Psoas muscle (tissue), 8 donors: ENCODE measurements around the gene REEP2. TPM values are rescaled to one million over a fixed set of nuclear protein-coding genes. Genes with fewer than 3 reads are reported as not detected.

Experiments used
- ATAC-seq, 4 donors: fragments of 200-7000 bp; cut with Tn5 transposase; one replicate each; pipeline ENCODE4 v1.9.1; 2020; ENCODE audit warnings: moderate library complexity in 3 of 4, mild to moderate bottlenecking in 2 of 4
- DNase-seq, 2 donors: peaks; one replicate each; pipeline ENCODE4 v3.0.0-alpha.2; 2020
- H3K27ac ChIP-seq: fragments of 200-600 bp; one replicate; pipeline ENCODE4 v1.8.0; 2022
- H3K27me3 ChIP-seq, 3 donors: fragments of 200-600 bp in 1 of 3; one replicate each; pipeline versions ENCODE4 v1.6.1 to v1.8.0; 2013 to 2022; ENCODE audit warnings: low read length in 2 of 3, mild to moderate bottlenecking in 2 of 3, moderate library complexity in 1 of 3; ENCODE audit not compliant: insufficient read depth in 3 of 3
- H3K36me3 ChIP-seq, 2 donors: fragments of 200-600 bp in 1 of 2; one replicate each; pipeline versions ENCODE4 v1.6.1 to v1.8.0; 2013 to 2022; ENCODE audit warnings: low read depth in 1 of 2, mild to moderate bottlenecking in 1 of 2, moderate library complexity in 1 of 2; ENCODE audit not compliant: insufficient read depth in 1 of 2
- H3K4me1 ChIP-seq: fragments of 200-600 bp; one replicate; pipeline ENCODE4 v1.8.0; 2022
- H3K4me3 ChIP-seq: fragments of 200-600 bp; one replicate; pipeline ENCODE4 v1.8.0; 2022; ENCODE audit warnings: mild to moderate bottlenecking
- H3K9me3 ChIP-seq: fragments of 200-600 bp; one replicate; pipeline ENCODE4 v1.8.0; 2022
- CTCF ChIP-seq: fragments of 200-600 bp; IDR thresholded peaks from one replicate; pipeline ENCODE4 v1.8.0; 2022; ENCODE audit warnings: antibody characterized with exemption
- WGBS, 3 donors: extraction: QIAGEN DNeasy Blood & Tissue Kit; methylation state at CpG; one replicate each; pipeline versions ENCODE4 v1.1.6 to v1.1.7; 2013; 5-methylcytosine and 5-hydroxymethylcytosine counted together
- intact Hi-C, 2 donors: fragments of 100-400 bp; cut with DNase I; formaldehyde crosslinking; loops; one replicate each; pipeline versions ENCODE4 v1.11.0 to v1.14.2; 2022
- polyA plus RNA-seq, 3 donors: library from polyadenylated mRNA; stranded (reverse); fragments of 200-250 nt; gene quantifications; one replicate each; pipeline ENCODE4 v1.2.3, GENCODE V29; 2013
- total RNA-seq, 4 donors: library from RNA; stranded (reverse); fragmentation: NEBNext Ultra II Directional in 2 of 4; extraction: Animal tissue kit (Norgen Biotek cat#: 25700) in 2 of 4; gene quantifications; one replicate each; pipeline versions ENCODE4 v1.2.1 to v1.2.4, GENCODE V29; 2021 to 2023
- donor health status: healthy with polysubstance abuse.
- donor health status: DM: no; HTN: no; CAD: no; lungs with moderate emphysema.
- donor health status: Bipolar disorder and iron deficiency.
- donor health status: healthy.
- donor health status: DM: yes; HTN: yes; CAD: no.
- donor health status: DM: no; HTN: no; CAD: no.
- donor health status: DM: no; HTN: no; CAD: no.
- donor health status: DM: yes; HTN: yes; CAD: no.

REEP2 gene
- total and polyA plus RNA-seq, 7 donors: 0.85 to 6.6 (median 2.4) TPM

- Histone ChIP-seq H3K9me3 (no peaks in the 10 kb centered on the region), H3K27ac (no peak overlapping the region), H3K36me3 (peaks cover 4 to 22% of the 10 kb centered on the region in 2 donors), H3K4me3 (peak overlapping the region; percentile 64), H3K27me3 (no peaks in the 10 kb centered on the region), H3K4me1 (peaks cover 13% of the 10 kb centered on the region)
- TF ChIP-seq CTCF: no peak
- intact Hi-C loops: no loop called here
- DNase-seq: no peak
- peak in 2 of 4 donors; percentile 6 for ATAC-seq
- 76 to 78% (median 78%) methylated on average over 17 of the region's 17 CpGs for WGBS, 3 donors
Observed at GRCh38 chr5:138440159-138441073, 1.6 kb downstream of the REEP2 start.

GRCh38 chr5:138441221-138441620 lies 2.4 kb downstream of the REEP2 start:
- TF ChIP-seq CTCF: no peak
- no peak for ATAC-seq
- intact Hi-C loops: no loop called here
- Histone ChIP-seq H3K36me3 (peaks cover 0 to 13% of the 10 kb centered on the region in 2 donors), H3K27me3 (no peaks in the 10 kb centered on the region), H3K9me3 (no peaks in the 10 kb centered on the region), H3K27ac (no peak overlapping the region), H3K4me1 (peaks cover 13% of the 10 kb centered on the region), H3K4me3 (no peak overlapping the region)
- 81 to 94% (median 89%) methylated on average over 9 of the region's 9 CpGs for WGBS, 3 donors
- no peak for DNase-seq

- DNase-seq (no peak), ATAC-seq (no peak)
- 86 to 88% (median 88%) methylated on average over 13 of the region's 13 CpGs for WGBS, 3 donors
- Histone ChIP-seq H3K27ac (no peak overlapping the region), H3K4me3 (no peak overlapping the region), H3K4me1 (peaks cover 5% of the 10 kb centered on the region), H3K9me3 (no peaks in the 10 kb centered on the region), H3K36me3 (no peaks in the 10 kb centered on the region), H3K27me3 (no peaks in the 10 kb centered on the region)
- intact Hi-C loops: no loop called here
- TF ChIP-seq CTCF: no peak
Observed at GRCh38 chr5:138444078-138444773, 5.4 kb downstream of the REEP2 start.

- Histone ChIP-seq H3K36me3 (no peaks in the 10 kb centered on the region), H3K4me3 (no peak overlapping the region), H3K9me3 (no peaks in the 10 kb centered on the region), H3K27ac (no peak overlapping the region), H3K4me1 (no peaks in the 10 kb centered on the region), H3K27me3 (no peaks in the 10 kb centered on the region)
- no peak for ATAC-seq
- DNase-seq: no peak
- no peak for TF ChIP-seq CTCF
- intact Hi-C loops: no loop called here
- WGBS, 3 donors: 85 to 87% (median 85%) methylated on average over 22 of the region's 22 CpGs
Observed at GRCh38 chr5:138444774-138445546, 6.1 kb downstream of the REEP2 start.
